ENCODE results near the gene FCN2. TPM values are rescaled to one million over a fixed set of nuclear protein-coding genes. Genes with fewer than 3 reads are reported as not detected.

FCN2 gene
- total RNA-seq, 2 donors from 2014 or later = not detected

- intact Hi-C loops (cut with DNase I) = no loop called here
- no peak for TF ChIP-seq CTCF (IDR thresholded peaks at IDR 0.05)
- no peak for TF ChIP-seq POLR2A (IDR thresholded peaks at IDR 0.05)
- DNase-seq = no peak
- H3K36me3 ChIP-seq (replicated peaks in 1 of 2; ENCODE audit: insufficient read depth in 1 of 2, low read depth in 2 of 2) = no peaks in the 10 kb centered on the region
- no peak for ATAC-seq
- WGBS, 2 donors = 53 to 58% methylated on average over 5 to 7 of the region's 7 CpGs
- no peak overlapping the region for H3K27ac ChIP-seq
- H3K9me3 ChIP-seq = peaks cover 0 to 2% (median 0%) of the 10 kb centered on the region in 3 donors
- H3K4me1 ChIP-seq = no peaks in the 10 kb centered on the region
- H3K27me3 ChIP-seq = no peaks in the 10 kb centered on the region
- H3K4me3 ChIP-seq = no peak overlapping the region
Observed at GRCh38 chr9:134914501-134914834, 33.9 kb downstream of the FCN2 start.

GRCh38 chr9:134915046-134915985 lies 34.7 kb downstream of the FCN2 start:
- ATAC-seq (no peak), DNase-seq (no peak)
- Histone ChIP-seq H3K4me3 (no peak overlapping the region), H3K27me3 (no peaks in the 10 kb centered on the region), H3K9me3 (peaks cover 0 to 3% (median 0%) of the 10 kb centered on the region in 3 donors), H3K36me3 (replicated peaks in 1 of 2; ENCODE audit: insufficient read depth in 1 of 2, low read depth in 2 of 2) (no peaks in the 10 kb centered on the region), H3K4me1 (no peaks in the 10 kb centered on the region), H3K27ac (no peak overlapping the region)
- intact Hi-C loops (cut with DNase I) = no loop called here
- TF ChIP-seq POLR2A (IDR thresholded peaks at IDR 0.05) (no peak), CTCF (IDR thresholded peaks at IDR 0.05) (no peak)
- 68 to 75% methylated on average over 6 to 26 of the region's 26 CpGs for WGBS, 2 donors

GRCh38 chr9:134916161-134916665 lies 35.6 kb downstream of the FCN2 start:
- Histone ChIP-seq H3K27ac (no peak overlapping the region), H3K36me3 (replicated peaks in 1 of 2; ENCODE audit: insufficient read depth in 1 of 2, low read depth in 2 of 2) (no peaks in the 10 kb centered on the region), H3K4me1 (no peaks in the 10 kb centered on the region), H3K4me3 (no peak overlapping the region), H3K9me3 (peaks cover 0 to 3% (median 0%) of the 10 kb centered on the region in 3 donors), H3K27me3 (no peaks in the 10 kb centered on the region)
- ATAC-seq (no peak), DNase-seq (no peak)
- TF ChIP-seq POLR2A (IDR thresholded peaks at IDR 0.05) (no peak), CTCF (IDR thresholded peaks at IDR 0.05) (no peak)
- intact Hi-C loops (cut with DNase I) = no loop called here
- WGBS, 2 donors = 54 to 60% methylated on average over 8 of the region's 8 CpGs

GRCh38 chr9:134917431-134918373 lies 37.1 kb downstream of the FCN2 start, which contains the start of gene FCN1:
TSS of gene FCN1 (minus strand) at chr9:134917912. CDS start at chr9:134917871, 41 bp downstream.
- H3K4me3 ChIP-seq = no peak within 1 kb of the TSS
- intact Hi-C loops (cut with DNase I) = no loop called here
- DNase-seq = no peak
- 50 to 57% methylated on average over 6 to 11 of the region's 11 CpGs for WGBS, 2 donors
- H3K27me3 ChIP-seq = no peaks in the 10 kb centered on the region
- H3K9me3 ChIP-seq = peaks cover 0 to 3% (median 0%) of the 10 kb centered on the region in 3 donors
- no peak within 1 kb of the TSS for H3K27ac ChIP-seq
- H3K36me3 ChIP-seq (replicated peaks in 1 of 2; ENCODE audit: insufficient read depth in 1 of 2, low read depth in 2 of 2) = no peaks in the 10 kb centered on the region
- TF ChIP-seq POLR2A (IDR thresholded peaks at IDR 0.05) (no peak), CTCF (IDR thresholded peaks at IDR 0.05) (no peak)
- H3K4me1 ChIP-seq = no peaks in the 10 kb centered on the region
- ATAC-seq = no peak

All from body of pancreas (tissue), 4 donors.